ENCODE results near the gene LSG1. TPM values are rescaled to one million over a fixed set of nuclear protein-coding genes. Genes with fewer than 3 reads are reported as not detected.

The LSG1 gene
- total and polyA plus RNA-seq, 2 donors (not counting 1 experiment from before 2014, with no cell fraction given), result 27.6 to 35.3 TPM

GRCh38 chr3:194690501-194691372 is 18.7 kb upstream of the LSG1 start:
- Histone ChIP-seq H3K4me3 (replicated peaks in 1 of 4; ENCODE audit: control extremely low read depth in 1 of 4, insufficient read depth in 1 of 4, low read depth in 3 of 4, low read length in 4 of 4) (no peak overlapping the region), H3K4me2 (ENCODE audit: extremely low read depth, insufficient read depth, low read length) (no peak overlapping the region), H3K9ac (ENCODE audit: insufficient read depth, low read length) (no peak overlapping the region), H3K79me2 (ENCODE audit: control insufficient read depth, insufficient read depth, low read length) (peaks cover 7% of the 10 kb centered on the region), H4K20me1 (ENCODE audit: control insufficient read depth, extremely low read depth, insufficient read depth, low read length) (no peaks in the 10 kb centered on the region), H3K27ac (ENCODE audit: insufficient read depth, low read length) (no peak overlapping the region), H3K4me1 (ENCODE audit: control insufficient read depth, extremely low read depth, insufficient read depth, low read length) (peaks cover 8% of the 10 kb centered on the region), H3K9me3 (ENCODE audit: control insufficient read depth, insufficient read depth, low read depth, low read length) (no peaks in the 10 kb centered on the region), H3K27me3 (ENCODE audit: control insufficient read depth, insufficient read depth, low read length) (no peaks in the 10 kb centered on the region), H2AFZ (ENCODE audit: low read length) (no peak overlapping the region), H3K36me3 (ENCODE audit: control insufficient read depth, insufficient read depth, low read length) (no peaks in the 10 kb centered on the region)
- DNase-seq (ENCODE audit: low read depth in 2 of 2), result peak in 1 of 2 donors; percentile 32
- TF ChIP-seq EZH2 (IDR thresholded peaks at IDR 0.05; ENCODE audit: low read length, missing control alignments), result no peak
- TF ChIP-seq CTCF (conservative IDR thresholded peaks at IDR 0.05 in 1 of 2, IDR thresholded peaks at IDR 0.05 in 1 of 2; ENCODE audit: low read depth in 1 of 2, low read length in 2 of 2), result no peak

GRCh38 chr3:194689493-194689944 is 17.5 kb upstream of the LSG1 start:
- Histone ChIP-seq H3K4me2 (ENCODE audit: extremely low read depth, insufficient read depth, low read length) (peak overlapping the region; percentile 13), H3K27me3 (ENCODE audit: control insufficient read depth, insufficient read depth, low read length) (no peaks in the 10 kb centered on the region), H2AFZ (ENCODE audit: low read length) (no peak overlapping the region), H4K20me1 (ENCODE audit: control insufficient read depth, extremely low read depth, insufficient read depth, low read length) (no peaks in the 10 kb centered on the region), H3K9ac (ENCODE audit: insufficient read depth, low read length) (no peak overlapping the region), H3K4me1 (ENCODE audit: control insufficient read depth, extremely low read depth, insufficient read depth, low read length) (peaks cover 11% of the 10 kb centered on the region), H3K27ac (ENCODE audit: insufficient read depth, low read length) (no peak overlapping the region), H3K36me3 (ENCODE audit: control insufficient read depth, insufficient read depth, low read length) (no peaks in the 10 kb centered on the region), H3K9me3 (ENCODE audit: control insufficient read depth, insufficient read depth, low read depth, low read length) (no peaks in the 10 kb centered on the region), H3K79me2 (ENCODE audit: control insufficient read depth, insufficient read depth, low read length) (peaks cover 7% of the 10 kb centered on the region), H3K4me3 (replicated peaks in 1 of 4; ENCODE audit: control extremely low read depth in 1 of 4, insufficient read depth in 1 of 4, low read depth in 3 of 4, low read length in 4 of 4) (peak overlapping the region in 2 of 4 experiments; percentile 26 to 90)
- no peak for TF ChIP-seq EZH2 (IDR thresholded peaks at IDR 0.05; ENCODE audit: low read length, missing control alignments)
- no peak for TF ChIP-seq CTCF (conservative IDR thresholded peaks at IDR 0.05 in 1 of 2, IDR thresholded peaks at IDR 0.05 in 1 of 2; ENCODE audit: low read depth in 1 of 2, low read length in 2 of 2)
- peak; percentile 46 to 92 for DNase-seq (ENCODE audit: low read depth in 2 of 2)

- H3K9ac ChIP-seq (ENCODE audit: insufficient read depth, low read length), result no peak overlapping the region
- no peaks in the 10 kb centered on the region for H3K9me3 ChIP-seq (ENCODE audit: control insufficient read depth, insufficient read depth, low read depth, low read length)
- H4K20me1 ChIP-seq (ENCODE audit: control insufficient read depth, extremely low read depth, insufficient read depth, low read length), result no peaks in the 10 kb centered on the region
- no peak for DNase-seq (ENCODE audit: low read depth in 2 of 2)
- TF ChIP-seq CTCF (conservative IDR thresholded peaks at IDR 0.05 in 1 of 2, IDR thresholded peaks at IDR 0.05 in 1 of 2; ENCODE audit: low read depth in 1 of 2, low read length in 2 of 2) (no peak), EZH2 (IDR thresholded peaks at IDR 0.05; ENCODE audit: low read length, missing control alignments) (no peak)
- peaks cover 7% of the 10 kb centered on the region for H3K79me2 ChIP-seq (ENCODE audit: control insufficient read depth, insufficient read depth, low read length)
- no peaks in the 10 kb centered on the region for H3K27me3 ChIP-seq (ENCODE audit: control insufficient read depth, insufficient read depth, low read length)
- no peak overlapping the region for H3K27ac ChIP-seq (ENCODE audit: insufficient read depth, low read length)
- H2AFZ ChIP-seq (ENCODE audit: low read length), result no peak overlapping the region
- H3K4me1 ChIP-seq (ENCODE audit: control insufficient read depth, extremely low read depth, insufficient read depth, low read length), result peaks cover 11% of the 10 kb centered on the region
- peak overlapping the region in 2 of 4 experiments; percentile 26 to 90 for H3K4me3 ChIP-seq (replicated peaks in 1 of 4; ENCODE audit: control extremely low read depth in 1 of 4, insufficient read depth in 1 of 4, low read depth in 3 of 4, low read length in 4 of 4)
- H3K36me3 ChIP-seq (ENCODE audit: control insufficient read depth, insufficient read depth, low read length), result no peaks in the 10 kb centered on the region
- peak overlapping the region; percentile 51 for H3K4me2 ChIP-seq (ENCODE audit: extremely low read depth, insufficient read depth, low read length)
Observed at GRCh38 chr3:194688946-194689345, 17.0 kb upstream of the LSG1 start.
